GM19372 (cell line): ENCODE measurements around the gene LUC7L.
"Not testable (repeated sequence)": the region's sequence is repeated elsewhere in the genome, so short reads cannot be mapped to it uniquely, and the experiment has no call there.

Experiments used
- ATAC-seq: cut with Tn5 transposase; IDR thresholded peaks from one replicate; pipeline ENCODE4 v1.9.1; 2021; ENCODE audit warnings: mild to moderate bottlenecking, low read depth, moderate library complexity; ENCODE audit not compliant: unreplicated experiment

The LUC7L gene

GRCh38 chr16:169014-169413 is 60.2 kb downstream of the LUC7L start:
- ATAC-seq, result no peak

DNA sequence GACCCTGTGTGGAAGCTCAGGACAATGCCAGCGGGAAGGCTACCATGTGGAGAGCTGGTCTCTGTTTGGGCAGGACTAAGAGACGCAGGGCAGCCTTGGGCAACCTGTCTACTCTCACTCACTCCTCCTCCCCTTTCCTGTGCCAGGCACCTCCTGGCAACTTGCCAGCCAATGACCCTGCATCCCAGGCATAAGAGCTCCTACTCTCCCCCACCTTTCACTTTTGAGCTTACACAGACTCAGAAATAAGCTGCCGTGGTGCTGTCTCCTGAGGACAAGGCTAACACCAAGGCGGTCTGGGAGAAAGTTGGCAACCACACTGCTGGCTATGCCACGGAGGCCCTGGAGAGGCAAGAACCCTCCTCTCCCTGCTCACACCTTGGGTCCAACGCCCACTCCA is 60.8 kb downstream of the LUC7L start:
- ATAC-seq, result no peak

GRCh38 chr16:167122-167690 is 62.0 kb downstream of the LUC7L start:
- no peak for ATAC-seq

DNA sequence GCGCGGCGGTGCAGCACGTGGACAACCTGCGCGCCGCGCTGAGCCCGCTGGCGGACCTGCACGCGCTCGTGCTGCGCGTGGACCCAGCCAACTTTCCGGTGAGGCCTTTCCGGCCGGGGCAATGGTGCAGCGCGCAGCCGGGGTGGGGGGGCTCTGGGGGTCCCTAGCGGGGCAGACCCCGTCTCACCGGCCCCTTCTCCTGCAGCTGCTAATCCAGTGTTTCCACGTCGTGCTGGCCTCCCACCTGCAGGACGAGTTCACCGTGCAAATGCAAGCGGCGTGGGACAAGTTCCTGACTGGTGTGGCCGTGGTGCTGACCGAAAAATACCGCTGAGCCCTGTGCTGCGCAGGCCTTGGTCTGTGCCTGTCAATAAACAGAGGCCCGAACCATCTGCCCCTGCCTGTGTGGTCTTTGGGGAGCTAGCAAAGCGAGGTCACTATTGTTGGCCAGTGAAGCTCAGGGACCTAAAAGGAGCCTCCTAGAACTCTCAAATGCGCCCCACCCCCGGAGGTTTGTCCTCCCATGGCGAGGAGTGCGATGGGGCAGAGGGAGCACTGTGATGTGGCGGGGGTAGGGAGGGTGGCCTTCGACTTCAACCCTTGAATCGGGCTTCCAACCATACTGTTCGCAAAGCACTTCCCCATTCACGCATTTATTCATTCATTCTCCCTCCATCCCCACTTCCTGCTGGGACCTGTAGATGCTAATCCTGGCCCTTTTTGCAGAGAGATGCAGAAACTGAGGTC is 62.7 kb downstream of the LUC7L start:
- ATAC-seq, result no peak

- no peak for ATAC-seq
Observed at GRCh38 chr16:165539-166374, 63.5 kb downstream of the LUC7L start, which contains the start of gene HBM. HBM (plus strand) TSS chr16:165978; CDS start chr16:165998, 20 bp downstream.

GRCh38 chr16:164827-165538 is 64.3 kb downstream of the LUC7L start:
- ATAC-seq, result no peak

DNA sequence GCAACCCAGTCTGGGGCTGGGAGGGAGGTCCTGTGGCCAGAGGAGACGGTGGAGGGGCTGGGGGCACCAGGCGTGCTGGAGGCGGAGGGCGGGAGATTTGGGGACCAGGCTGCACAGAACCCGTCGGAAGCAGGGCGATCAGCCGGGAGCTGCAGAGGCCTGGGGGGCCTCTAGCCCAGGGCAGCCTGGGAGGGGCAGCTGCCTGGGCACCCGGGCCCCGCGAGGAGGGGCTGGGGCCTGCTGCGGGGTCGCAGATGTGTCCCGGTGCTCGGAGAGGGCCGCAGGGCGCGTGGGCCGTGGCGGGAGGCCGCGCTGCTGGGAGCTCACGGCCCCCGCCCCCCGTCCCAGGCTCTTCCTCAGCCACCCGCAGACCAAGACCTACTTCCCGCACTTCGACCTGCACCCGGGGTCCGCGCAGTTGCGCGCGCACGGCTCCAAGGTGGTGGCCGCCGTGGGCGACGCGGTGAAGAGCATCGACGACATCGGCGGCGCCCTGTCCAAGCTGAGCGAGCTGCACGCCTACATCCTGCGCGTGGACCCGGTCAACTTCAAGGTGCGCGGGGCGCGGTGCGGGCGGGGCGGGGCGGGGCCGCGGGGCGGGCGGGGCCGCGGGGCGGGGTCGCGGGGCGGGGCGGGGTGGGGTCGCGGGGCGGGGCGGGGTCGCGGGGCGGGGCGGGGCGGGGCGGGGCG is 65.0 kb downstream of the LUC7L start:
- ATAC-seq, result not testable (repeated sequence)

DNA sequence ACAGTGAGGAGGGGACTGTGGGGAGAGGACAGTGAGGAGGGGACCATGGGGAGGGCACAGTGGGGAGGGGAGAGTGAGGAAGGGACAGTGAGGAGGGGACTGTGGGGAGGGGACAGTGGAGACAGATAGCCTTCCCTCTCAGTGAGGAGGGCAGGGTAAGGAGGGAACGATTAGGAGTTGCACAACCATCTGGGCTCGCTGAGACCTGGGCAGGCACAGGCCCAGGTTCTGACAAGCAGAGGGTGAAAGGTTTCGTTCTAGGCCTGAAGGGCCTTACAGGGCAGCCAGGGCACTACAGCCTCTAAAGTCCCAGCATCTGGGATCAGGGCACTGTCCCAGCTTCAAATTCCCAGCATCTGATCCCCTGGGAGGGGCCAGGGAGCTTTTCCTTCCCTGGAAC is 65.6 kb downstream of the LUC7L start:
- not testable (repeated sequence) for ATAC-seq

DNA sequence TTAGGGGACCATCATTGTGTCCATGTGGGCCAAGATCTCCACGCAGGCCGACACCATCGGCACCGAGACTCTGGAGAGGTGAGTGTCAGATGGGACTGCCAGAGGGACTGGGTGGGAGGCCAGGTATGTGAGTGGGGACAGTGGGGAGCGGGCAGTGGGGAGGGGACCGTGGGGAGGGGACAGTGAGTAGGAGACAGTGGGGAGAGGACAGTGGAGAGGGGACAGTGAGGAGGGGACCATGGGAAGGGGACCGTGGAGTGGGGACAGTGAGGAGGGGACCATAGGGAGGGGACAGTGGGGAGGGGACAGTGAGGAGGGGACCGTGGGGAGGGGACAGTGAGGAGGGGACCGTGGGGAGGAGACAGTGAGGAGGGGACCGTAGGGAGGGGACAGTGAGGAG is 66.1 kb downstream of the LUC7L start:
- not testable (repeated sequence) for ATAC-seq

DNA sequence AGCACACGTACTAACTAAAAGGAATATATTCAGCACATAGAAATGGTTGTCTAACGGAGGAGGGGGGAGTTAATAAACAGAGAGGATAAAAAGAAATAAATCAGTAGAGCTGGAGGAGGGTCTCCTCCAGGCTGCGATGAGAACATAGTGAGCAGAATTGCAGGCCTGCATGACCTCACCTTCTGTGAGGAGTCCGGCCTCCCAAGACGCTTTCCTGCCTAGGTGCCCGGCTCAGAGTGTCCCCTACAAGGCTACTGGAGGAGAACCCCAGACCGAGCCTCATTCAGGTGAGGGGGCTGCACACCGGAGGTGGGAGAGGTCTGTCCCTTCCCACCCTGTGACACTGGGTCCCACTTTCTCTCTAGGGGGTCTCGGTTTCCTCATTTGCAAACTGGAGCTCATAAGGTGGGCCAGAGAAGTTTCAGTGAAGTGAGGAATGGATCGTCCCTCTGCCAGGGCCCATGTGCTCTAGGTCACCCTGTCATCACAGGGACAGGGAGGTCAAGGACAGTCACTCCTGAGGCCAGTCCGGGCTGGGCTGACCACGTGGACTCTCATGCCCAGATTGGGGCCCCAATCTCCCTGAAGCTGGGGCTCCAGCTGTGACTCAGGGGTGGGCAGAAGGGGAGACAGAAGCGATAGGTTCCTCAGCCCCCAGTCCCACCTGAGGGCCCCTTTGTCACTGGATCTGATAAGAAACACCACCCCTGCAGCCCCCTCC is 66.8 kb downstream of the LUC7L start:
- ATAC-seq, result no peak

- ATAC-seq, result no peak
Observed at GRCh38 chr16:160691-161190, 68.5 kb downstream of the LUC7L start.

DNA sequence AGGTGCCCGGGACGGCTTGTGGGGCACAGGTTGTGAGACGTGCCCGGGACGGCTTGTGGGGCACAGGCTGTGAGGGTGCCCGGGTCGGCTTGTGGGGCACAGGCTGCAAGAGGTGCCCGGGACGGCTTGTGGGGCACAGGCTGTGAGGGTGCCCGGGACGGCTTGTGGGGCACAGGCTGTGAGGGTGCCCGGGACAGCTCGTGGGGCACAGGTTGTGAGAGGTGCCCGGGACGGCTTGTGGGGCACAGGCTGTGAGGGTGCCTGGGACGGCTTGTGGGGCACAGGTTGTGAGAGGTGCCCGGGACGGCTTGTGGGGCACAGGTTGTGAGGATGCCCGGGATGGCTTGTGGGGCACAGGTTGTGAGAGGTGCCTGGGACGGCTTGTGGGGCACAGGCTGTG is 69.0 kb downstream of the LUC7L start:
- not testable (repeated sequence) for ATAC-seq

GRCh38 chr16:159136-159849 is 70.0 kb downstream of the LUC7L start:
- no peak for ATAC-seq

DNA sequence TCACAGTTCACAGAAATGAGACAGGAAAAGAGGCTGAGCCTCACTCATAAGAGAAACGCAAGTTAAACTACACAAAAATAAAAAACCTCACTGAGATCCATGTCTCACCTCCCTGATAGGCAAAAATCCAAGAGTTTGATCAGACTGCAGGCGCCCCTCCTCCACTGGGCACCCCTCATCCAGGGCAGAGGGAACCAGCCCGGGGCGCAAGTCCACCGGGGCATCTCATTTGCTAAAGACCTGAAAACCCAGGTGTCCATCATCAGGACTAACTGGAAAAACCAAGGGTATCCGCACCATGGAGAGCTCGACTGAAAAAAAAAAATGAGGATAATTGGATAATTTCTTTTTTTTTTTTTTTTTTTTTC is 74.2 kb downstream of the LUC7L start:
- ATAC-seq, result no peak

DNA sequence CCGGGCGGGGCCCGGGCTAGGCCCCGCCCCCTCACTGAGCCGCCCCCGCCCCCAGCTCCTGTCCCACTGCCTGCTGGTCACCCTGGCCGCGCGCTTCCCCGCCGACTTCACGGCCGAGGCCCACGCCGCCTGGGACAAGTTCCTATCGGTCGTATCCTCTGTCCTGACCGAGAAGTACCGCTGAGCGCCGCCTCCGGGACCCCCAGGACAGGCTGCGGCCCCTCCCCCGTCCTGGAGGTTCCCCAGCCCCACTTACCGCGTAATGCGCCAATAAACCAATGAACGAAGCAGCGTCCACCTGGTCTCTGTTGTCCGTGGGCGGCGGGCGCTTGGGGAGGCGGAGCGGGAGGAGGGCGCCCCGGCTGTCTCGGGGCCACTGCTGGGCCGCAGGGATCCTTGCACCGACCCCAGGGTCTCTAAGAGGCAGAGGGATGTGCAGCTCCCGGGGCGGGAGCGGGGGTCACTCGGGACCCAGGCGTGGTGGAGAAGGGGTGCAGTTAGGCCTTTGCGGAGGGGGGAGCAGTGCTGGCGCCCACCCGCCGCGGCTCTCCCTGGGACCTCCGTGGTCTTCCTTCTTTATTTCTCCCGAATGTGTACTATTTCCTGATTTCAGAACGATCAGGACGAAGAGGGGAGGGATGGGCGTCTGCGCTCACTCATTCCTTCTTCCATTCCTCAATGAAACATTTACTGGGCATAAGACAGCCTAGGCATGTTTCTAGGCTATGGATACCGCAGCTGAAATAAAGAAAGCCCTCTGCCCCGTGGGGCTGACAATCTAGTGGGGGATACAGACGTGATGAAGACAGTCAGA is 74.8 kb downstream of the LUC7L start:
- ATAC-seq, result no peak

DNA sequence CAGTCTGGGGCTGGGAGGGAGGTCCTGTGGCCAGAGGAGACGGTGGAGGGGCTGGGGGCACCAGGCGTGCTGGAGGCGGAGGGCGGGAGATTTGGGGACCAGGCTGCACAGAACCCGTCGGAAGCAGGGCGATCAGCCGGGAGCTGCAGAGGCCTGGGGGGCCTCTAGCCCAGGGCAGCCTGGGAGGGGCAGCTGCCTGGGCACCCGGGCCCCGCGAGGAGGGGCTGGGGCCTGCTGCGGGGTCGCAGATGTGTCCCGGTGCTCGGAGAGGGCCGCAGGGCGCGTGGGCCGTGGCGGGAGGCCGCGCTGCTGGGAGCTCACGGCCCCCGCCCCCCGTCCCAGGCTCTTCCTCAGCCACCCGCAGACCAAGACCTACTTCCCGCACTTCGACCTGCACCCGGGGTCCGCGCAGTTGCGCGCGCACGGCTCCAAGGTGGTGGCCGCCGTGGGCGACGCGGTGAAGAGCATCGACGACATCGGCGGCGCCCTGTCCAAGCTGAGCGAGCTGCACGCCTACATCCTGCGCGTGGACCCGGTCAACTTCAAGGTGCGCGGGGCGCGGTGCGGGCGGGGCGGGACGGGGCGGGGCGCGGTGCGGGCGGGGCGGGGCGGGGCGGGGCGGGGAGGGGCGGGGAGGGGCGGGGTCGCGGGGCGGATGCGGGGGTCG is 75.6 kb downstream of the LUC7L start:
- not testable (repeated sequence) for ATAC-seq

GRCh38 chr16:153129-153521 is 76.1 kb downstream of the LUC7L start:
- not testable (repeated sequence) for ATAC-seq
